NCI-H526 treated with DMSO at 0.1 percent for 48 hours (cell line): ENCODE results near the gene OXCT2.
"Not testable (repeated sequence)": the region's sequence is repeated elsewhere in the genome, so short reads cannot be mapped to it uniquely, and the experiment has no call there.

ENCODE experiments used
- DNase-seq: peaks from one replicate; lab custom pipeline; 2025; lab: John Stamatoyannopoulos, UW

OXCT2 gene

GRCh38 chr1:39787468-39787867, 16.3 kb upstream of the OXCT2 start:
- no peak for DNase-seq

- not testable (repeated sequence) for DNase-seq
Observed at GRCh38 chr1:39787108-39787375, 15.9 kb upstream of the OXCT2 start.

DNA sequence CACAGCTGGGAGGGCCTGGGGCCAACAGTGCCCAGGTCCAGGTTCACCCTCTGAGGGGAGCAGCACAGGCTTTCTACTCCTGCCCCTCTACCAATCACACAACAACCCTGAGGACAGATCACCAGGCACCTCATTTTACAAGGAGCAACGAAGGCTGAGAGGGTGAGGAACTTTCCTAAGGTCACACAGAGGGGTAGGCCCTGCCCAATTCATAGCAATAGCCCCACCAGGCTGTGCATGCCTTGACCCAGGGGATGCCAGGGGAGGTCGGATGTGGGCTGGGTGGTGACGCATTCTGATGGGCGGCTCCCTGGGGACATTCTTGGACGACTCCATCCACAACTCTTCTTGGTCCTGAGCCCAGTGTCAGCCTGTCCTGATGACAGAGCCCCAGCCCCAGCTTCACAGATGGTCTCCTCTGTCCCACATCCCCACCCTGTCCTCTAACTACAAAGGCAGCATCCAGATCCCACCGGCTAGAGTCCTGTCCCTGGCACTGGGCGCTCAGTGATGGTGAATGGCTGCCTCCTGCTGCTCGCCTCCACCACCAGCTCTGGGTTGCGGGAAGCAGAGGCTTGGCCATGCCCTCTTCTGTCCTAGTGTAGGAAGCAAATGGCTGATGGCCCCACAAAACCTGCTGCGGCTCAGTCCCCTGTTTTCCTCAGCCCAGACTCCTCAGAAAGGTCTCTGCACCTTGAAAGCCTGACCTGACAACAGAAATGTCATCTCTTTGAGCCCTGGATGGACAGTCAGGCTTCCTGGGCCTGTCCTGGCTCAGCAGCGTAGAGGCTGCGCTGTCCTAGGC, 15.4 kb upstream of the OXCT2 start:
- DNase-seq, result not testable (repeated sequence)

DNA sequence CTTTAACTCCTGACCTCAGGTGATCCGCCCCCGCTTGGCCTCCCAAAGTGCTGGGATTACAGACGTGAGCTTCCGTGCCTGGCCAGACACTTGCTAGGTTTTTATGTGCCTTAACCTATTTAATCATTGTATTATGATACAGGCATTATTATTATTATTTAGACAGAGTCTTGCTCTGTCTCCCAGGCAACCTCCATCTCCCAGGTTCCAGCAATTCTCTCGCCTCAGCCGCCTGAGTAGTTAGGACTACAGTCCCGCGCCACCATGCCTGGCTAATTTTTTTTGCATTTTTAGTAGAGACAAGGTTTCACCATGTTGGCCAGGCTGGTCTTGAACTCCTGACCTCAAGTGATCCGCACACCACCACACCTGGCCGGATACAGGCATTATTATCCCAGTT, 11.5 kb upstream of the OXCT2 start:
- not testable (repeated sequence) for DNase-seq

GRCh38 chr1:39782103-39782502, 11.0 kb upstream of the OXCT2 start:
- no peak for DNase-seq

DNA sequence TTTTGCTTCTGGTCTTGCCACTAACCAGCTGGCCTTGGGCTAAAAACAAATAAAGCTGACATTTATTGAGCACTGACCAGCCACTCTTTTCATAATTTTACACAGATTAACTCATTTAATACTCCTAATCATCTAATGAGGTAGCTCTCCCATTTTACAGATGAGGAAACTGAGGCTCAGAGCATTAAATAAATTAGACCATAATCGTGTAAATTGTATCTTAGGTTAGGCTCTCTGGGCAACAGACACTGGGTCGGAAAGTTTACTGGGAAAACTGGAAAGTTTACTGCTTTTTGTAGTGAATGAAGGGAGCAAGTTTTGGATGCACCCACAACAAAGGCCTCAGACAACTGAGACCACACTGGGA, 10.2 kb upstream of the OXCT2 start:
- DNase-seq, result no peak

DNA sequence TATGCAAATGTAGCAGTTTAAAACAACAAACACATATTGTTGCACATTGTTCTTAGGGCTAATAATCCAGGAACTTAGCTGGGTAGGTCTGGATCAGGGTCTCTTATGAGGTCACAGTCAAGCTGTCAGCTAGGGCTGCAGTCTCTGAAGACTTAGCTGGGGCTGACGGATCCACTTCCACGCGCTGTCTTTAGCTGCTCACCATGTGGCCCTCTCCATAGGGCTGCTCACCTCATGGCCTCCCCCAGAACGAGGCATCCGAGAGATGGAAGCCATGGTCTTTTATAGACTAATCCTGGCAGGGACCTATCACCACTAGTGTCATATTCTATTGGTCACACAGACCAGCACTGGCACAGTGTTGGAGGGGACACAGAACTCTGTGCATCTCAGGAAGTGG, 8.7 kb upstream of the OXCT2 start:
- DNase-seq, result no peak

DNA sequence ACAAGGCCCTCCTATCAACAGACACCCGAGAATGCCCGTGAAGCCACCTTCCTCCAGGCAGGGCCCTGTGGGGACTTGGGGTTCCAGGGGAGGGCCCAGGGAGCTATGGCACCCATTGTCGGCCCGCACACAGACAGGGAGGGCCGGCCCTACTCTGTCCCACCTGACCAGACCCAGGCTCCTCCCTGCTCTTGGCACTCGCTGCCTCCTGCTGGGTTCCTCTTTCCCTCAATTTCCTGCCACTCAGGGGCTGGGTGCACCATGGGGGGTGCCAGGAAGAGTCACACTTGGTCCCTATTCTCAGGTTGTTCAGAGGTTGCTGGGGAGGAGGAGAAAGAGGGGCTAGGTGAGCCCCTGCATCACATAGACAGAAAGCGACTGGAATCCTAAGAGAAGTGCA, 8.0 kb upstream of the OXCT2 start:
- no peak for DNase-seq

DNA sequence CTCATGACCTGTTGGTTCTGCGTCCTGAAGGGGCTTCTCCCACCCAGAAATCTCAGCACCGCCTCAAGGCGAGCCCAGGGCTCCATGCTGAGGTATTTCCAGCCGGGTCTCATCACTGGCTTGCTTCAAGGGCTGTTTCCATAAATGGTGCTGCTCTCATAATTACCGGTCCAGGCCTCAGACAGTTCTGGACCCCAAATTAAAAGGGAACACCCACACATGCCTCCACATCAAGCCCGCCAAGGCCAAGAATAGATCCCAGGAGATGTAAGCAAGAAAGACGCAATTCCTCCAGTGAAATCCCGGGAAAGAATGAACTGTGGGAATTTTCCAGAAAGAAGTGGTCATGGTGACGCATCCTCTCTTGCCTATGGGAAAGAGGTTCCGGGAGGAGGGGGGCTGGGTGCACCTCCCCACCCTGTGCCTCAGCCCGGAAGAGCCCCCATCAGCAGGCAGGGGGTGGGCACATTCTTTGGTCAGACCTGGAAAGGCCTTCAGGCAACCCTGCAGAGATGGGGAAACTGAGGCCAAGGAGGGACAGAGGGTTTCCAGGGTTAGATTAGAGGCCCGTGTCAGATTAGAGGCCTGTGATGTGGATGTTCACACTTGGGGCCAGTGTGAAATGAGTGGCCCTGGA, 7.4 kb upstream of the OXCT2 start:
- not testable (repeated sequence) for DNase-seq

- DNase-seq, result not testable (repeated sequence)
Observed at GRCh38 chr1:39777896-39778295, 6.7 kb upstream of the OXCT2 start.

GRCh38 chr1:39777306-39777705, 6.2 kb upstream of the OXCT2 start:
- DNase-seq, result no peak

GRCh38 chr1:39776886-39777285, 5.7 kb upstream of the OXCT2 start:
- no peak for DNase-seq

GRCh38 chr1:39776400-39776713, 5.2 kb upstream of the OXCT2 start:
- no peak for DNase-seq

DNA sequence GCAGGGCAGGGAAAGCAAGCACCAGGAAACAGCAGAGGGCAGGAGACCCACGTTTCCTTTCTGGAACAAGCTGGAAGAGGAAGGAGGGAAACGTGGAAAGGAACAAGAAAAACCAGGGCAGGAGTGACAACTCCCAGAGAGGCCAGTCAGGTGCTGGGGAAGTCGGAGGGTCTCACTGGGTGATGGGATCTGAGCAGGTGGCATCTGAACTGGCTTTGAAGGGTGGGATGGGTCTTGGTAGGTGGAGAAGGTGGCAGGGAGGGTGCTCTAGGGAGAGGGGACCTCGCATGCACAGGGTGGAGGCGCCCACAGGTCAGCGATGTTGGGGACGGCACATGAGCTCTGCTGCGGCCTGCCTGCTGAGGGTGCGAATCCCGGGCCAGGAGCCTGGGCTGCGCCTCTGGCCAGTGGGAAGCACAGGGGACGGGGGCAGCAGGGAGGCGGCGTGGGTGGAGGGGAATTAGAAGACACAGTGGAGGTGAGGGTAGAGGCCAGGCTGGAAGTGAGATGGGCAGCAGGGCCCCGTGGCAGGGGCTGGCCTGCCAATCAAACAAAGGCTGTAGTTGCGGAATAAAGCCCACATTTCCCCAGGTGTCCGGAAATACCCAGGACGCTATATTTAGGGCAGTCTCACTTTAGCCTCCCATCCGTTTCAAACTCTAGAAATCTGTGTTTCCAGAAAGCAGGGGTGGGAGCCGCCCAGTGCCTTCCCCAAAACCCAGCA, 4.7 kb upstream of the OXCT2 start:
- DNase-seq, result not testable (repeated sequence)

DNA sequence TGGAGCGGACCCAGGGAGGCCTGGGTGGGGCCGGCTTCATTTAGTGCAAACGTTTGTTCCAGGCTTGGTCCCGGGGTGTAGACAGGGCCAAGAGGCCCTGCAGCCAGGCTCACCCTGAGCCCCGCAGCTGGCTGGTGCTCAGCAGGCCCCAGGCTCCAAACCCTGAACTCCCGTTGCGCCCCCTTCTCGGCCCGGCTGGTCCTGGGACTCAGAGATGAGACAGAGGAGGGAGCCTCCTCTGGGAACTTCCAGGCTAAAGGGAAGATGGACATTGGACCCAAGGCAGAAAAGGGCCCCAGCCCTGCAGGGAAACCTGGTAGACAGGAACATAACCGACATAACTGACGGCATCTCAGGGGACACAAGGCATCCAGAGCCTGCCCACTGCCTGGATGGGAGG, 4.0 kb upstream of the OXCT2 start:
- not testable (repeated sequence) for DNase-seq

DNA sequence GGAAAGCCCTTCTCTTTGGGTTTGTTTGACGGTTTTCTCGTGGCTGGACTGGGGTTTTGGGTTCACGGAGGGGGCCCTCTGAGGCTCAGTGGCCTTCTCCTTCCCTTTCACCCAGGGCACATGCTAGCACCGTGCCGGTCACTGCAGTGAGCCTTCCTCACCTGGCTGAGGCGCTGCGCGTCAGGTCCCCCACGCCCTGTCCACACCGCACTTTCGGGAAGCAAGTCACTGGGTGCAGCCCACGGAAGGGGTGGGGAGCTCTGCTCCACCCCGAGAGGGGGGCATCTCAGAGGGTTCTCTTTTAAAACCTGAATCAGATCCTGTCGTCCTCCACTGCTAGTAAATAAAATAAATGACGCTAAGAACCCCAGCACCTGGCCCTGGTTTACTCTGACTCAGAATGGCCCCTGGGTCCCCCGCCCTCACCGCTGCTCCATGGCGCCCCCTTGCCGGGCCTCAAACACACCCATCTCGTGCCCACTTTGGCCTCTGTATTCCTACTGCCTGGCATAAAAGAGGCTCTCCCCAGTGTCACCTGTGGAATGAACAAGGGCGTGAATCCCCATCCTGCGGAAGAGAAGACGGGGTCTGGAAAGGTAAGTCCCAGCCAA, 2.3 kb upstream of the OXCT2 start:
- not testable (repeated sequence) for DNase-seq

DNA sequence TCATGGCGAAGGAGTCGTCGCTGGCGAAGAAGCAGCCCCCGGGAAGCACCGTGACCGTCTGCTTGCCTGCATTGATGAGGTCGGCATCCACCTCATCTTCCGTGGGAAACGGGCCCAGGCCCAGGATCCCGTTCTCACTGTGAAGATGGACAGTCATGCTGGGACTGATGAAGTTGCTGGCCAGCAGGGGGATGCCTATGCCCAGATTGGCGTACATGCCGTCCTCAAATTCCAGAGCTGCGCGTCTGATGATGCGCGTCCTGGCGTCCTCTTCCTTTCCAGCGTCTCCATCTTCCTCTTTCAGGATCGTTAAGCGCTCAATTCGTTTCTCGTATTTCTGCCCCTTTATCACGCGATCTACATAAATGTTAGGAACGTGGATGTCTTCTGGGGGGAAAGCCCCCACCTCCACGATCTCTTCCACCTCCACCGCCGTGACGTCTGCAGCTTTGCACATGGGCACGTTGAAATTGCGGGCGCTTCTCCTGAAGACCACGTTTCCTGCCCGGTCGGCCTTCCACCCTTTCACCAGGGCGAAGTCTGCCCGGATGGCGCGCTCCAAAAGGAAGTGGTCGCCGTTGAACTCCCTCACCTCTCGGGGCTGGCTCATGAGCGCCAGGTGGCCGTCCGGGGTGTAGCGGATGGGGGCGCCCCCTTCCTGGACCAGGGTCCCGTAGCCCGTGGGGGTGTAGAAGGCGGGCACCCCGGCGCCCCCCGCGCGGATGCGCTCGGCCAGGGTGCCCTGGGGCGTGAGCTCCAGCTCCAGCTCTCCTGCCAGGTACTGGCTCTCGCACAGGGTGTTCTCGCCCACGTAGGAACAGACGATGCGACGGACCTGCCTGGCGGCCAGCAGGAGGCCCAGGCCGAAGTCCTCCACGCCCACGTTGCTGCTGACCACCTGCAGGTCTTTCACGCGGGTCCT, 787 bp downstream of the OXCT2 start:
- DNase-seq, result not testable (repeated sequence)

- DNase-seq, result not testable (repeated sequence)
Observed at GRCh38 chr1:39769502-39769901, 1.6 kb downstream of the OXCT2 start.

- not testable (repeated sequence) for DNase-seq
Observed at GRCh38 chr1:39766466-39766865, 4.7 kb downstream of the OXCT2 start.

DNA sequence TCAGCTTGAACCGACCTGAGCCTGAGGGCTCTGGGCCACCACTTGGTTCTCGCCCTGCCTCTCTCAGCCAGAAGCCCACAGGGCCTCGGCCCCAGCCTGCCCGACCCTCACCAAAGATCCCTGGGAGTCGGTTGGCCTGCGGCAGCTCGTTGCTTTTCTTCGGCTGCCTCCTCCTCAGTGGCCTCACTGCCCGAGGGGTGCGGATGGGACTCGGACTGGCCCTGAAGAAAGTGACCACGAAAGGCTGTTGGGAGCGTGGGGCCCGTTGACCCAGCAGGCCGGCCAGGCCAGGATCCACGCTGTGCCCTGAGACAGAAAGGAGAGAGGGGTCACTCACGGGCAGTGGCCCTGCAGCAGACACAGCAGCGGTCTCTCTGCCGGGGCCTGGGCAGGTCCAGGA, 6.6 kb downstream of the OXCT2 start:
- not testable (repeated sequence) for DNase-seq

- not testable (repeated sequence) for DNase-seq
Observed at GRCh38 chr1:39763619-39764374, 7.4 kb downstream of the OXCT2 start.
